IMR-90 (cell line): ENCODE measurements around the gene PLEKHF1. TPM values are rescaled to one million over a fixed set of nuclear protein-coding genes. Genes with fewer than 3 reads are reported as not detected.

Experiments
- ATAC-seq: fragments of 200-7000 bp; cut with Tn5 transposase; 2 replicates; pipeline ENCODE4 v1.9.1; 2020; ENCODE audit warnings: low read depth, mild to moderate bottlenecking, moderate library complexity
- BruUV-seq: library from RNA; stranded (reverse); fragments of 400-500 nt; replicated peaks from 2 replicates; lab custom pipeline; 2021; lab: Mats Ljungman, UMichigan
- CTCF ChIA-PET: fragments of 300-600 bp; formaldehyde crosslinking; extraction: SDS; loops from one replicate; lab custom pipeline; 2021; ENCODE audit warnings: antibody characterized with exemption; lab: Yijun Ruan, JAX
- POLR2A ChIA-PET: fragments of 300-600 bp; sonication (Branson Sonifier 250); formaldehyde crosslinking; loops from one replicate; lab custom pipeline; 2022; ENCODE audit warnings: antibody characterized with exemption; ENCODE audit not compliant: unreplicated experiment; lab: Charles Lee
- DNase-seq: peaks from one replicate; pipeline ENCODE4 v3.0.0; 2013
- H2AFZ ChIP-seq: replicated peaks from 2 replicates; pipeline ENCODE3; 2013; ENCODE audit warnings: low read length, mild to moderate bottlenecking; ENCODE audit not compliant: poor library complexity
- H2AK5ac ChIP-seq: 2 replicates; pipeline ENCODE4 v1.6.1; 2013; ENCODE audit warnings: low read depth, low read length, inconsistent platforms
- H2AK9ac ChIP-seq: replicated peaks from 2 replicates; pipeline ENCODE3; 2013; ENCODE audit warnings: mild to moderate bottlenecking, low read depth, low read length, moderate library complexity; ENCODE audit not compliant: poor library complexity
- H2BK120ac ChIP-seq: 2 replicates; pipeline ENCODE4 v1.6.1; 2013; ENCODE audit warnings: low read depth, low read length, inconsistent platforms
- H2BK15ac ChIP-seq: 3 replicates; pipeline ENCODE4 v1.6.1; 2013; ENCODE audit warnings: low read depth, low read length, inconsistent platforms
- H2BK20ac ChIP-seq: 2 replicates; pipeline ENCODE4 v1.6.1; 2013; ENCODE audit warnings: low read depth, mild to moderate bottlenecking, inconsistent platforms, low read length, moderate library complexity
- H2BK5ac ChIP-seq: 2 replicates; pipeline ENCODE4 v1.6.1; 2013; ENCODE audit warnings: mild to moderate bottlenecking, low read depth, low read length, inconsistent platforms; ENCODE audit not compliant: poor library complexity, severe bottlenecking
- H3K14ac ChIP-seq: replicated peaks from 2 replicates; pipeline ENCODE4 v1.6.1; 2013; ENCODE audit warnings: low read depth, low read length, inconsistent platforms
- H3K18ac ChIP-seq: 2 replicates; pipeline ENCODE4 v1.6.1; 2013; ENCODE audit warnings: low read depth, low read length, control low read depth
- H3K23ac ChIP-seq: 2 replicates; pipeline ENCODE4 v1.6.1; 2013; ENCODE audit warnings: low read depth, low read length, inconsistent platforms
- H3K27ac ChIP-seq: 2 replicates; pipeline ENCODE4 v1.5.1; 2013; ENCODE audit warnings: mild to moderate bottlenecking, control low read depth, low read length; ENCODE audit not compliant: insufficient read depth
- H3K27me3 ChIP-seq: 2 replicates; pipeline ENCODE4 v1.6.1; 2013; ENCODE audit warnings: low read length; ENCODE audit not compliant: control insufficient read depth, insufficient read depth
- H3K36me3 ChIP-seq: 2 replicates; pipeline ENCODE4 v1.6.1; 2013; ENCODE audit warnings: low read length, mixed read lengths; ENCODE audit not compliant: control insufficient read depth, insufficient read depth
- H3K4ac ChIP-seq: 2 replicates; pipeline ENCODE4 v1.6.1; 2013; ENCODE audit warnings: low read depth, low read length, inconsistent platforms
- H3K4me1 ChIP-seq: 2 replicates; pipeline ENCODE4 v1.6.1; 2013; ENCODE audit warnings: low read length, mixed read lengths; ENCODE audit not compliant: control insufficient read depth, insufficient read depth
- H3K4me2 ChIP-seq: 2 replicates; pipeline ENCODE4 v1.6.1; 2013; ENCODE audit warnings: low read depth, mild to moderate bottlenecking, control low read depth, low read length, moderate library complexity
- H3K4me3 ChIP-seq: 2 replicates; pipeline ENCODE4 v1.5.1; 2013; ENCODE audit warnings: low read depth, mild to moderate bottlenecking, control low read depth, low read length, moderate library complexity; ENCODE audit not compliant: insufficient read depth
- H3K56ac ChIP-seq: 2 replicates; pipeline ENCODE4 v1.6.1; 2013; ENCODE audit warnings: low read length, inconsistent platforms; ENCODE audit not compliant: insufficient read depth; ENCODE audit errors: extremely low read depth
- H3K79me1 ChIP-seq, 2 experiments: 2 replicates each; pipeline ENCODE4 v1.6.1; 2013; ENCODE audit warnings: low read length in 2 of 2, inconsistent platforms in 1 of 2, low read depth in 1 of 2
- H3K9ac ChIP-seq: 2 replicates; pipeline ENCODE4 v1.6.1; 2013; ENCODE audit warnings: low read depth, low read length, control low read depth
- H3K9me1 ChIP-seq: 2 replicates; pipeline ENCODE4 v1.6.1; 2013; ENCODE audit warnings: low read length, inconsistent platforms; ENCODE audit not compliant: insufficient read depth
- H3K9me3 ChIP-seq: 2 replicates; pipeline ENCODE4 v1.6.1; 2013; ENCODE audit warnings: low read length; ENCODE audit not compliant: control insufficient read depth, insufficient read depth
- H4K20me1 ChIP-seq: 2 replicates; pipeline ENCODE4 v1.6.1; 2013; ENCODE audit warnings: low read length, inconsistent platforms; ENCODE audit not compliant: insufficient read depth
- H4K5ac ChIP-seq: 2 replicates; pipeline ENCODE4 v1.6.1; 2013; ENCODE audit warnings: mild to moderate bottlenecking, low read depth, low read length, control low read depth
- H4K8ac ChIP-seq, 2 experiments: 2 replicates each; pipeline ENCODE4 v1.6.1; 2013; ENCODE audit warnings: low read depth in 2 of 2, low read length in 2 of 2, control low read depth in 1 of 2, inconsistent platforms in 1 of 2
- H4K91ac ChIP-seq: 2 replicates; pipeline ENCODE4 v1.6.1; 2013; ENCODE audit warnings: low read depth, low read length, inconsistent platforms; ENCODE audit not compliant: insufficient read depth
- BHLHE40 ChIP-seq: fragments of 150-350 bp; IDR thresholded peaks from 2 replicates; pipeline ENCODE4 v1.6.1; 2016; ENCODE audit warnings: mild to moderate bottlenecking, low read depth, low read length
- FOS ChIP-seq: fragments of 150-350 bp; IDR thresholded peaks from 2 replicates; pipeline ENCODE4 v1.6.1; 2016; ENCODE audit warnings: low read depth, low read length
- RCOR1 ChIP-seq: IDR thresholded peaks from 2 replicates; pipeline ENCODE4 v1.6.1; 2012; ENCODE audit warnings: mild to moderate bottlenecking, low read length, improper control_type of control experiment; ENCODE audit not compliant: insufficient replicate concordance
- SMC3 ChIP-seq: fragments of 150-350 bp; IDR thresholded peaks from 2 replicates; pipeline ENCODE4 v1.6.1; 2016; ENCODE audit warnings: low read depth, mild to moderate bottlenecking, antibody characterized with exemption, low read length, moderate library complexity
- WGBS, 2 experiments: methylation state at CpG; one replicate each; pipeline versions ENCODE4 v1.1.5 to v1.1.7; 2013; ENCODE audit warnings: missing lambda C conversion rate in 2 of 2; ENCODE audit not compliant: insufficient read length in 1 of 2; ENCODE audit errors: extremely low coverage in 2 of 2; 5-methylcytosine and 5-hydroxymethylcytosine counted together
- dilution Hi-C: fragments of 300-500 bp; cut with HindIII; formaldehyde crosslinking; loops from one replicate; pipeline ENCODE4 v1.14.3; 2018; ENCODE audit warnings: low sequenced_read_pairs; ENCODE audit not compliant: unreplicated experiment
- in situ Hi-C: fragments of 300-500 bp; cut with MboI; formaldehyde crosslinking; loops from 3 replicates; pipeline ENCODE4 v1.14.3; 2019; ENCODE audit warnings: low sequenced_read_pairs, inconsistent platforms, mixed read lengths
- intact Hi-C: fragments of 100-400 bp; cut with micrococcal nuclease; formaldehyde crosslinking; loops from 2 replicates; pipeline ENCODE4 v1.10.0; 2022
- polyA plus RNA-seq, 3 experiments: library from polyadenylated mRNA; depleted of rRNA; stranded (reverse); fragments of >200 nt; gene quantifications; 2 replicates each; pipeline ENCODE4 v1.2.3, GENCODE V29; 2012; ENCODE audit warnings: low replicate concordance in 1 of 3
- total RNA-seq: library from RNA; depleted of rRNA; stranded (reverse); fragments of >200 nt; gene quantifications from 2 replicates; pipeline ENCODE4 v1.2.3, GENCODE V29; 2012; rRNA removed

PLEKHF1 gene
- total and polyA plus RNA-seq, 2 of the 4 experiments (the other 2 are of a cell fraction) = 5.0 to 6.6 TPM

GRCh38 chr19:29724746-29725145, 59.5 kb downstream of the PLEKHF1 start:
- Histone ChIP-seq H3K9ac (no peak overlapping the region), H2AK5ac (no peak overlapping the region), H4K20me1 (no peaks in the 10 kb centered on the region), H3K4ac (no peak overlapping the region), H3K9me3 (no peaks in the 10 kb centered on the region), H3K4me3 (no peak overlapping the region), H3K27ac (no peak overlapping the region), H4K5ac (no peak overlapping the region), H3K4me1 (no peaks in the 10 kb centered on the region), H2AFZ (no peak overlapping the region), H3K4me2 (peak overlapping the region; percentile 35; the same call in 1 of the 2 replicates), H3K18ac (no peak overlapping the region), H3K14ac (no peak overlapping the region), H3K23ac (no peak overlapping the region; the same call in 1 of the 2 replicates), H2BK20ac (no peak overlapping the region), H3K27me3 (peaks cover 36% of the 10 kb centered on the region), H4K8ac (no peak overlapping the region), H2BK15ac (no peak overlapping the region), H2BK120ac (no peak overlapping the region), H4K91ac (no peak overlapping the region), H3K9me1 (no peaks in the 10 kb centered on the region), H2BK5ac (no peak overlapping the region), H3K36me3 (no peaks in the 10 kb centered on the region), H2AK9ac (no peak overlapping the region), H3K56ac (no peak overlapping the region), H3K79me1 (no peaks in the 10 kb centered on the region)
- no peak for ATAC-seq
- intact Hi-C loops (no loop called here), in situ Hi-C loops (no loop called here), dilution Hi-C loops (no loop called here)
- ChIA-PET POLR2A (no interaction called here), CTCF (interaction anchor here (0.7 to 2.4 kb wide), 2 partner anchors 8 to 925 kb away, joined by 4 to 14 read pairs; no protein-coding TSS in a partner anchor)
- 80% methylated on average over 6 of the region's 14 CpGs; no CpG with 5 or more reads in 1 of the 2 experiments for WGBS, 2 experiments
- no TSS peak for BruUV-seq
- no peak for DNase-seq
- no peak for TF ChIP-seq SMC3
- no peak for TF ChIP-seq BHLHE40
- TF ChIP-seq FOS = no peak
- TF ChIP-seq RCOR1 = no peak

Other genes starting within 250 kb of the PLEKHF1 start
- gene VSTM2B, start 139.5 kb upstream of the PLEKHF1 start, total RNA-seq = not detected in 2 replicates
- not detected in 2 replicates for gene VSTM2B, start 139.5 kb upstream of the PLEKHF1 start, polyA plus RNA-seq (2012; rRNA removed)
- gene POP4, start 59.2 kb upstream of the PLEKHF1 start, total RNA-seq = 65.1 and 85.5 TPM in 2 replicates
- gene POP4, start 59.2 kb upstream of the PLEKHF1 start, polyA plus RNA-seq (2012; rRNA removed) = 81.2 and 87.2 TPM in 2 replicates
- gene C19orf12, start 49.8 kb downstream of the PLEKHF1 start, total RNA-seq = 16.3 and 19.2 TPM in 2 replicates
- 24.0 and 24.2 TPM in 2 replicates for gene C19orf12, start 49.8 kb downstream of the PLEKHF1 start, polyA plus RNA-seq (2012; rRNA removed)
- 6.8 and 11.4 TPM in 2 replicates for gene CCNE1, start 146.5 kb downstream of the PLEKHF1 start, total RNA-seq
- 7.0 and 7.4 TPM in 2 replicates for gene CCNE1, start 146.5 kb downstream of the PLEKHF1 start, polyA plus RNA-seq (2012; rRNA removed)